ENCODE measurements around the gene FBN2. TPM values are rescaled to one million over a fixed set of nuclear protein-coding genes. Genes with fewer than 3 reads are reported as not detected.
A peak's percentile ranks its signal among the peaks of the same experiment; 100 is the strongest.

The FBN2 gene
- total RNA-seq, 4 donors from 2014 or later = 5.4 to 14.9 (median 10.1) TPM

GRCh38 chr5:128535251-128535650, 2.8 kb downstream of the FBN2 start:
- 57% methylated on average over 1 of the region's 1 CpG for WGBS
- TF ChIP-seq, protein P1, sequence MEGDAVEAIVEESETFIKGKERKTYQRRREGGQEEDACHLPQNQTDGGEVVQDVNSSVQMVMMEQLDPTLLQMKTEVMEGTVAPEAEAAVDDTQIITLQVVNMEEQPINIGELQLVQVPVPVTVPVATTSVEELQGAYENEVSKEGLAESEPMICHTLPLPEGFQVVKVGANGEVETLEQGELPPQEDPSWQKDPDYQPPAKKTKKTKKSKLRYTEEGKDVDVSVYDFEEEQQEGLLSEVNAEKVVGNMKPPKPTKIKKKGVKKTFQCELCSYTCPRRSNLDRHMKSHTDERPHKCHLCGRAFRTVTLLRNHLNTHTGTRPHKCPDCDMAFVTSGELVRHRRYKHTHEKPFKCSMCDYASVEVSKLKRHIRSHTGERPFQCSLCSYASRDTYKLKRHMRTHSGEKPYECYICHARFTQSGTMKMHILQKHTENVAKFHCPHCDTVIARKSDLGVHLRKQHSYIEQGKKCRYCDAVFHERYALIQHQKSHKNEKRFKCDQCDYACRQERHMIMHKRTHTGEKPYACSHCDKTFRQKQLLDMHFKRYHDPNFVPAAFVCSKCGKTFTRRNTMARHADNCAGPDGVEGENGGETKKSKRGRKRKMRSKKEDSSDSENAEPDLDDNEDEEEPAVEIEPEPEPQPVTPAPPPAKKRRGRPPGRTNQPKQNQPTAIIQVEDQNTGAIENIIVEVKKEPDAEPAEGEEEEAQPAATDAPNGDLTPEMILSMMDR (IDR thresholded peaks at IDR 0.05) = no peak
- Histone ChIP-seq H3K4me1 (peaks cover 18 to 58% (median 42%) of the 10 kb centered on the region in 4 donors), H3K36me3 (no peaks in the 10 kb centered on the region), H3K4me3 (no peak overlapping the region), H3K9me3 (no peaks in the 10 kb centered on the region), H3K27me3 (peaks cover 0 to 30% (median 7%) of the 10 kb centered on the region in 4 donors), H3K27ac (replicated peaks in 1 of 4) (no peak overlapping the region)
- intact Hi-C loops (cut with DNase I) = loop anchor here (5.0 to 10.0 kb wide), 3 partner anchors 137 to 562 kb away; no protein-coding TSS in a partner anchor
- DNase-seq (ENCODE audit: extremely low spot score) = no peak

GRCh38 chr5:128534726-128535125, 3.3 kb downstream of the FBN2 start:
- Histone ChIP-seq H3K27ac (replicated peaks in 1 of 4) (no peak overlapping the region), H3K36me3 (no peaks in the 10 kb centered on the region), H3K9me3 (no peaks in the 10 kb centered on the region), H3K27me3 (peaks cover 0 to 30% (median 7%) of the 10 kb centered on the region in 4 donors), H3K4me1 (peaks cover 18 to 58% (median 42%) of the 10 kb centered on the region in 4 donors), H3K4me3 (no peak overlapping the region)
- no peak for DNase-seq (ENCODE audit: extremely low spot score)
- intact Hi-C loops (cut with DNase I) = loop anchor here (5.0 to 10.0 kb wide), 3 partner anchors 138 to 563 kb away; no protein-coding TSS in a partner anchor
- 43% methylated on average over 6 of the region's 6 CpGs for WGBS
- TF ChIP-seq, protein P1 (IDR thresholded peaks at IDR 0.05) = no peak
- peak in 1 of 2 donors; percentile 49 for TF ChIP-seq POLR2AphosphoS5 (IDR thresholded peaks at IDR 0.05)
- TF ChIP-seq POLR2A (IDR thresholded peaks at IDR 0.05; ENCODE audit: low read depth) = no peak
- no peak for TF ChIP-seq EP300 (IDR thresholded peaks at IDR 0.05)

GRCh38 chr5:128532776-128533175, 5.3 kb downstream of the FBN2 start:
- 50% methylated on average over 3 of the region's 3 CpGs for WGBS
- Histone ChIP-seq H3K4me3 (no peak overlapping the region), H3K27me3 (peaks cover 0 to 18% (median 5%) of the 10 kb centered on the region in 4 donors), H3K4me1 (peaks cover 12 to 42% (median 27%) of the 10 kb centered on the region in 4 donors), H3K27ac (replicated peaks in 1 of 4) (no peak overlapping the region), H3K9me3 (no peaks in the 10 kb centered on the region), H3K36me3 (peaks cover 0 to 9% (median 0%) of the 10 kb centered on the region in 4 donors)
- TF ChIP-seq, protein P1 (IDR thresholded peaks at IDR 0.05) = no peak
- TF ChIP-seq POLR2A (IDR thresholded peaks at IDR 0.05; ENCODE audit: low read depth) = no peak
- no peak for TF ChIP-seq POLR2AphosphoS5 (IDR thresholded peaks at IDR 0.05)
- TF ChIP-seq EP300 (IDR thresholded peaks at IDR 0.05) = no peak
- intact Hi-C loops (cut with DNase I) = loop anchor here (10.0 kb wide), 1 partner anchor 312 kb away; no protein-coding TSS in a partner anchor
- no peak for DNase-seq (ENCODE audit: extremely low spot score)

DNA sequence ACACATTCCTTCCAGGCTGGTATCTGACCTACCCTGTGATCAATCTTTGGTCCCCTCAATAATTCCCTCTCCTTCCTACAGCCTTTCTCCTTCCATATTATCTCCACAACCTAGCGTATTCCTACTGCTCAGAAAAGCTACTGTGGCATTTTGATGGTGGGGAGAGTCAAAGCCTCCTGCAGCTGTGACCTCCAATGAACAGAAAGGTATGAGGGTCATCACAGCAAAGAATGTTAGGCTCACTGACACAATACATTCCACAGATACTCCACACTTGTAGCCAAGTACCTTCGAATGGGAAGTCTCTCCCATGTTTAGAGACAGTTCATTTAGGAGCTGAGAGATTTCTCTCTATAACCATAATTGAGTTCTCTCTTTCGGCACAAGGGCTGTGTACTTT, 5.9 kb downstream of the FBN2 start:
- Histone ChIP-seq H3K9me3 (no peaks in the 10 kb centered on the region), H3K36me3 (peaks cover 0 to 9% (median 0%) of the 10 kb centered on the region in 4 donors), H3K27me3 (peaks cover 0 to 13% (median 5%) of the 10 kb centered on the region in 4 donors), H3K4me1 (peaks cover 10 to 38% (median 21%) of the 10 kb centered on the region in 4 donors), H3K4me3 (no peak overlapping the region), H3K27ac (replicated peaks in 1 of 4) (no peak overlapping the region)
- WGBS = 52% methylated on average over 3 of the region's 3 CpGs
- no peak for TF ChIP-seq EP300 (IDR thresholded peaks at IDR 0.05)
- TF ChIP-seq POLR2A (IDR thresholded peaks at IDR 0.05; ENCODE audit: low read depth) = no peak
- TF ChIP-seq, protein P1 (IDR thresholded peaks at IDR 0.05) = no peak
- TF ChIP-seq POLR2AphosphoS5 (IDR thresholded peaks at IDR 0.05) = no peak
- DNase-seq (ENCODE audit: extremely low spot score) = no peak
- intact Hi-C loops (cut with DNase I) = loop anchor here (10.0 kb wide), 1 partner anchor 313 kb away; no protein-coding TSS in a partner anchor

Measured in esophagus muscularis mucosa (tissue), 4 donors.